Spleen (tissue), 7 donors: ENCODE results near the gene KDM2A.

Experiments used
- POLR2A ChIP-seq, 3 donors: fragments of 450-650 bp; IDR thresholded peaks; one replicate each; pipeline ENCODE4 v1.5.1; 2017; ENCODE audit warnings: antibody characterized with exemption in 3 of 3, mild to moderate bottlenecking in 1 of 3
- TF ChIP-seq, protein P1 (sequence below), 11 experiments: fragments of 200-600 bp in 7 of 11; fragments of 450-650 bp in 4 of 11; sonication (generic) in 4 of 11; IDR thresholded peaks in 8 of 11; conservative IDR thresholded peaks in 3 of 11; 1 replicate in 7 of 11; 2 replicates in 4 of 11; pipeline versions ENCODE4 v1.4.0 to v1.8.0; 2016 to 2021; ENCODE audit warnings: antibody characterized with exemption in 11 of 11, inconsistent platforms in 4 of 11, mild to moderate bottlenecking in 1 of 11
- donor health status: DM: no; HTN: no; CAD: no; lungs with moderate emphysema.
- donor health status: DM: no; HTN: no; CAD: no.
- donor health status: DM: no; HTN: no; CAD: no.

DNA sequence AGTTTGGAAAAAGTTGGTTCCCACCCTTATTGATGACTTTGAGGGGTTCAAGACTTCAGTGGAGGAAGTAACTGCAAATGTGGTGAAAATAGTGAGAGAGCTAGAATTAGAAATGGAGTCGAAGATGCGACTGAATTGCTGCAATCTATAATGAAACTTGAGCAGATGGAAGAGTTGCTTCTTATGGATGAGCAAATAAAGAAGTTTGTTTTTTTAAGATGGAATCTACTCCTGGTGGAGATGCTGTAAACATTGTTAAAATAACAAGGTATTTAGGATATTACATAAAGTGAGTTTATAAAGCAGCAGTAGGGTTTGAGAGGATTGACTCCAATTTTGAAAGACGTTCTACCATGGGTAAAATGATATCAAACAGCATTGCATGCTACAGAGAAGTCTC lies 83.0 kb downstream of the KDM2A start:
- TF ChIP-seq, protein P1, sequence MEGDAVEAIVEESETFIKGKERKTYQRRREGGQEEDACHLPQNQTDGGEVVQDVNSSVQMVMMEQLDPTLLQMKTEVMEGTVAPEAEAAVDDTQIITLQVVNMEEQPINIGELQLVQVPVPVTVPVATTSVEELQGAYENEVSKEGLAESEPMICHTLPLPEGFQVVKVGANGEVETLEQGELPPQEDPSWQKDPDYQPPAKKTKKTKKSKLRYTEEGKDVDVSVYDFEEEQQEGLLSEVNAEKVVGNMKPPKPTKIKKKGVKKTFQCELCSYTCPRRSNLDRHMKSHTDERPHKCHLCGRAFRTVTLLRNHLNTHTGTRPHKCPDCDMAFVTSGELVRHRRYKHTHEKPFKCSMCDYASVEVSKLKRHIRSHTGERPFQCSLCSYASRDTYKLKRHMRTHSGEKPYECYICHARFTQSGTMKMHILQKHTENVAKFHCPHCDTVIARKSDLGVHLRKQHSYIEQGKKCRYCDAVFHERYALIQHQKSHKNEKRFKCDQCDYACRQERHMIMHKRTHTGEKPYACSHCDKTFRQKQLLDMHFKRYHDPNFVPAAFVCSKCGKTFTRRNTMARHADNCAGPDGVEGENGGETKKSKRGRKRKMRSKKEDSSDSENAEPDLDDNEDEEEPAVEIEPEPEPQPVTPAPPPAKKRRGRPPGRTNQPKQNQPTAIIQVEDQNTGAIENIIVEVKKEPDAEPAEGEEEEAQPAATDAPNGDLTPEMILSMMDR (IDR thresholded peaks at IDR 0.05 in 8 of 11, conservative IDR thresholded peaks at IDR 0.05 in 3 of 11) = no peak
- TF ChIP-seq POLR2A (IDR thresholded peaks at IDR 0.05) = no peak
